ENCODE measurements around the gene DPP7. TPM values are rescaled to one million over a fixed set of nuclear protein-coding genes. Genes with fewer than 3 reads are reported as not detected.

The DPP7 gene
- total RNA-seq: 62.6 and 81.0 TPM in 2 replicates

GRCh38 chr9:137114613-137115393, at the start of gene DPP7:
Gene DPP7, minus strand, starts transcription at chr9:137114733. Its CDS starts 20 bp downstream, at chr9:137114713.

DNA sequence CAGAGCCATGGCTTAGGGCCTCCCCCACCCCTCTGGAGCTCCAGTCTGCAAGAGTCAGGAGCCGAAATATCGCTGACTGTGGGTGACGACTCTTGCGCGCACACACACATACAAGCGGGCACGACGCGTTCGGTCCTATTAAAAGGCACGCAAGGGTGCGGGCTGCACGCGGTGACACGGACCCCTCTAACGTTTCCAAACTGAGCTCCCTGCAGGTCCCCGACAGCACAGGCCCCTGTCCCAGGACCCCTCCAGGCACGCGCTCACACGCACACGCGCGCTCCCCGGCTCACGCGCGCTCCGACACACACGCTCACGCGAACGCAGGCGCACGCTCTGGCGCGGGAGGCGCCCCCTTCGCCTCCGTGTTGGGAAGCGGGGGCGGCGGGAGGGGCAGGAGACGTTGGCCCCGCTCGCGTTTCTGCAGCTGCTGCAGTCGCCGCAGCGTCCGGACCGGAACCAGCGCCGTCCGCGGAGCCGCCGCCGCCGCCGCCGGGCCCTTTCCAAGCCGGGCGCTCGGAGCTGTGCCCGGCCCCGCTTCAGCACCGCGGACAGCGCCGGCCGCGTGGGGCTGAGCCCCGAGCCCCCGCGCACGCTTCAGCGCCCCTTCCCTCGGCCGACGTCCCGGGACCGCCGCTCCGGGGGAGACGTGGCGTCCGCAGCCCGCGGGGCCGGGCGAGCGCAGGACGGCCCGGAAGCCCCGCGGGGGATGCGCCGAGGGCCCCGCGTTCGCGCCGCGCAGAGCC, 24.4 kb upstream of the DPP7 start, which contains the start of gene GRIN1:
GRIN1 (plus strand) TSS at position 433 of the 746 bp plus-strand sequence. CDS start 333 bp downstream, outside the sequence.

GRCh38 chr9:137086531-137087408, 27.8 kb downstream of the DPP7 start, which contains the start of gene MAN1B1:
Gene MAN1B1, plus strand, starts transcription at chr9:137086985. Its CDS starts 15 bp downstream, at chr9:137087000.

GRCh38 chr9:137077010-137077747, 37.4 kb downstream of the DPP7 start, which contains the start of gene UAP1L1:
Gene UAP1L1, plus strand, starts transcription at chr9:137077517. Its CDS starts 16 bp downstream, at chr9:137077533.

DNA sequence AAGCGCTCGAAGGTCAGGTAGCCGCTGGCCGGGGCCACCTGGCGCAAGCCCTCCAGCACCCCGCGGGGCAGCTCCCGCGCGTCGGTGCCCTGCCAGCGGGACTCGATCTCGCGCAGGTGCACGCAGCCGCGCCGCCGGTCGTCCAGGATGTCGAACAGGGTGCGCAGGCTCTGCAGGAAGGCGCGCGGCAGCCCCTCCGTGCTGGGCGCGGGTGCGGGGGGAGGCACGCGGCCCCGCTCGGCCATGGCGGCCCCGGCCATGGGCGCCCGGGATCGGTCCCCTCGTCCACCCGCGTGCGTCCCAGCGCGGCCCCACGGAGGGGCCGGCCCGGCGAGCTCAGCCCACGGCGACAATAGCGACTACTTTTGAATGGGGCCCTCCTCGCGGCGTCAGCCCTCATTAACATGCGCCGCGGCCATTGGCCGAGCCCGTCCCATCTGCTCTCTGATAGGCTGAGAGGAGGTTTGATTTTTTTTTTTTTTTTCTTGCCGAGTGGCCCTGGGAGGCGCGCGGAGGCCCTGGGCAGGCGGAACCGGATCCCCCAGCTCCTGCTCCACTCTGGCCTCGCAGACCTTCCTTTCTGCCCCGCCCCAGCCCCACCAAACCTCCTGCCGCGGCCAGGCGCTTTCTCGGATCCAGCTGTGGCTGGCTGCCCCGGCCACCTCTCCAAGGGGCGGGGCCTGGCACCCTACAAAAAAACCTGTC, 44.2 kb downstream of the DPP7 start, which contains the start of gene SAPCD2:
SAPCD2 (minus strand) TSS at position 357 of the 705 bp plus-strand sequence; CDS start at position 260, 97 bp downstream.

Other genes with a start within 250 kb of the DPP7 start
- gene EDF1, start 248.4 kb downstream of the DPP7 start, total RNA-seq: 389 and 408 TPM in 2 replicates
- gene TRAF2, start 228.2 kb downstream of the DPP7 start, total RNA-seq: 10.3 and 13.5 TPM in 2 replicates
- 150 and 202 TPM in 2 replicates for gene FBXW5, start 170.0 kb downstream of the DPP7 start, total RNA-seq
- gene C8G, start 169.5 kb downstream of the DPP7 start, total RNA-seq: not detected in 2 replicates
- gene LCN12, start 162.5 kb downstream of the DPP7 start, total RNA-seq: not detected in 2 replicates
- 16.1 and 28.3 TPM in 2 replicates for gene PTGDS, start 137.2 kb downstream of the DPP7 start, total RNA-seq
- 0.29 and 0.35 TPM in 2 replicates for gene LCNL1, start 131.7 kb downstream of the DPP7 start, total RNA-seq
- gene PAXX, start 122.3 kb downstream of the DPP7 start, total RNA-seq: 38.8 and 45.3 TPM in 2 replicates
- gene CLIC3, start 118.2 kb downstream of the DPP7 start, total RNA-seq: 21.6 and 29.6 TPM in 2 replicates
- 12.8 and 52.2 TPM in 2 replicates for gene ABCA2, start 86.5 kb downstream of the DPP7 start, total RNA-seq
- gene FUT7, start 82.6 kb downstream of the DPP7 start, total RNA-seq: not detected in 2 replicates
- gene NPDC1, start 68.6 kb downstream of the DPP7 start, total RNA-seq: 24.2 and 27.3 TPM in 2 replicates
- gene ENTPD2, start 60.7 kb downstream of the DPP7 start, total RNA-seq: 0.58 TPM in 1 of 2 replicates, not detected in the other
- gene SAPCD2, start 44.2 kb downstream of the DPP7 start, total RNA-seq: 17.3 and 17.5 TPM in 2 replicates
- 4.6 and 5.5 TPM in 2 replicates for gene UAP1L1, start 37.2 kb downstream of the DPP7 start, total RNA-seq
- gene MAN1B1, start 27.7 kb downstream of the DPP7 start, total RNA-seq: 122 and 133 TPM in 2 replicates
- gene GRIN1, start 24.4 kb upstream of the DPP7 start, total RNA-seq: not detected in 2 replicates
- not detected in 2 replicates for gene LRRC26, start 55.3 kb upstream of the DPP7 start, total RNA-seq
- not detected in 2 replicates for gene TMEM210, start 57.3 kb upstream of the DPP7 start, total RNA-seq
- gene ANAPC2, start 73.8 kb upstream of the DPP7 start, total RNA-seq: 10.7 and 16.3 TPM in 2 replicates
- 69.1 and 154 TPM in 2 replicates for gene SSNA1, start 73.9 kb upstream of the DPP7 start, total RNA-seq
- gene TPRN, start 86.0 kb upstream of the DPP7 start, total RNA-seq: 9.2 and 14.7 TPM in 2 replicates
- 36.5 and 50.7 TPM in 2 replicates for gene TMEM203, start 90.9 kb upstream of the DPP7 start, total RNA-seq
- gene NDOR1, start 91.0 kb upstream of the DPP7 start, total RNA-seq: 12.4 and 19.0 TPM in 2 replicates
- not detected in 2 replicates for gene RNF208, start 107.5 kb upstream of the DPP7 start, total RNA-seq
- 2.3 and 2.8 TPM in 2 replicates for gene CYSRT1, start 110.4 kb upstream of the DPP7 start, total RNA-seq
- not detected in 2 replicates for gene RNF224, start 112.8 kb upstream of the DPP7 start, total RNA-seq
- not detected in 2 replicates for gene SLC34A3, start 116.2 kb upstream of the DPP7 start, total RNA-seq
- 798 and 901 TPM in 2 replicates for gene TUBB4B, start 126.6 kb upstream of the DPP7 start, total RNA-seq
- not detected in 2 replicates for gene STPG3, start 136.6 kb upstream of the DPP7 start, total RNA-seq
- 55.5 and 60.5 TPM in 2 replicates for gene NELFB, start 140.6 kb upstream of the DPP7 start, total RNA-seq
- gene TOR4A, start 163.0 kb upstream of the DPP7 start, total RNA-seq: 51.3 and 58.7 TPM in 2 replicates
- gene NRARP, start 187.5 kb upstream of the DPP7 start, total RNA-seq: 0.18 TPM in 1 of 2 replicates, not detected in the other